HFFc6 (cell line): ENCODE measurements around the gene SCN8A. TPM values are rescaled to one million over a fixed set of nuclear protein-coding genes. Genes with fewer than 3 reads are reported as not detected.

ENCODE experiments used
- DNase-seq: peaks from one replicate; pipeline ENCODE4 v3.0.0-alpha.2; 2018
- H3K27ac Mint-ChIP-seq: 2 replicates; pipeline ENCODE4 v1.8.0; 2020; ENCODE audit warnings: mild to moderate bottlenecking, mixed read lengths
- H3K27me3 Mint-ChIP-seq: 2 replicates; pipeline ENCODE4 v1.8.0; 2021; ENCODE audit warnings: mild to moderate bottlenecking, moderate library complexity, mixed read lengths; ENCODE audit not compliant: insufficient read depth
- H3K36me3 Mint-ChIP-seq: 2 replicates; pipeline ENCODE4 v1.8.0; 2021; ENCODE audit warnings: low read depth, mixed read lengths
- H3K4me1 Mint-ChIP-seq: 2 replicates; pipeline ENCODE4 v1.8.0; 2020; ENCODE audit warnings: low read depth, mixed read lengths
- H3K4me3 Mint-ChIP-seq: 2 replicates; pipeline ENCODE4 v1.8.0; 2020; ENCODE audit warnings: mild to moderate bottlenecking, moderate library complexity, mixed read lengths
- H3K9me3 Mint-ChIP-seq: 2 replicates; pipeline ENCODE4 v1.8.0; 2020; ENCODE audit warnings: mild to moderate bottlenecking, mixed read lengths
- CTCF ChIP-seq: fragments of 200-600 bp; sonication (generic); IDR thresholded peaks from 2 replicates; pipeline ENCODE4 v1.5.0; 2021; ENCODE audit warnings: antibody characterized with exemption, mild to moderate bottlenecking
- total RNA-seq, 6 experiments: library from RNA; stranded (reverse); fragmentation: NEBNext Ultra II Directional; extraction: Animal tissue kit (Norgen Biotek cat#: 25700); gene quantifications; 2 replicates in 1 of 6; 3 replicates in 5 of 6; pipeline ENCODE4 v1.2.3, GENCODE V29; 2021

SCN8A gene
- total RNA-seq, 6 experiments from 2014 or later = 13.4 to 16.0 (median 15.3) TPM

GRCh38 chr12:51823875-51824565 lies 233.0 kb downstream of the SCN8A start:
- Mint-ChIP-seq H3K27ac (no peak overlapping the region), H3K9me3 (no peaks in the 10 kb centered on the region), H3K4me1 (peaks cover 19% of the 10 kb centered on the region), H3K27me3 (no peaks in the 10 kb centered on the region), H3K36me3 (no peaks in the 10 kb centered on the region), H3K4me3 (no peak overlapping the region)
- peak; percentile 77 for TF ChIP-seq CTCF
- peak; percentile 64 for DNase-seq

GRCh38 chr12:51825216-51825615 lies 234.2 kb downstream of the SCN8A start:
- Mint-ChIP-seq H3K27ac (no peak overlapping the region), H3K4me3 (no peak overlapping the region), H3K36me3 (no peaks in the 10 kb centered on the region), H3K4me1 (peaks cover 11% of the 10 kb centered on the region), H3K27me3 (no peaks in the 10 kb centered on the region; the same call in 1 of the 2 replicates), H3K9me3 (no peaks in the 10 kb centered on the region)
- TF ChIP-seq CTCF = no peak
- no peak for DNase-seq

- no peaks in the 10 kb centered on the region for H3K9me3 Mint-ChIP-seq
- H3K4me1 Mint-ChIP-seq = peaks cover 11% of the 10 kb centered on the region
- TF ChIP-seq CTCF = no peak
- no peak overlapping the region for H3K4me3 Mint-ChIP-seq
- no peak overlapping the region for H3K27ac Mint-ChIP-seq
- peaks cover 10% of the 10 kb centered on the region for H3K27me3 Mint-ChIP-seq
- H3K36me3 Mint-ChIP-seq = no peaks in the 10 kb centered on the region
- no peak for DNase-seq
Measured at GRCh38 chr12:51826881-51827280, 235.8 kb downstream of the SCN8A start.

GRCh38 chr12:51827925-51828818 lies 237.1 kb downstream of the SCN8A start:
- H3K9me3 Mint-ChIP-seq = no peaks in the 10 kb centered on the region
- H3K36me3 Mint-ChIP-seq = no peaks in the 10 kb centered on the region
- no peak for TF ChIP-seq CTCF
- H3K27me3 Mint-ChIP-seq = peaks cover 17% of the 10 kb centered on the region
- H3K27ac Mint-ChIP-seq = no peak overlapping the region
- DNase-seq = peak; percentile 20
- H3K4me3 Mint-ChIP-seq = no peak overlapping the region
- H3K4me1 Mint-ChIP-seq = peaks cover 11% of the 10 kb centered on the region

GRCh38 chr12:51829011-51829481 lies 238.0 kb downstream of the SCN8A start:
- H3K36me3 Mint-ChIP-seq = no peaks in the 10 kb centered on the region
- H3K9me3 Mint-ChIP-seq = no peaks in the 10 kb centered on the region
- no peak for DNase-seq
- H3K27ac Mint-ChIP-seq = no peak overlapping the region
- H3K4me3 Mint-ChIP-seq = no peak overlapping the region
- peaks cover 25% of the 10 kb centered on the region for H3K27me3 Mint-ChIP-seq
- H3K4me1 Mint-ChIP-seq = peaks cover 11% of the 10 kb centered on the region
- no peak for TF ChIP-seq CTCF
